Measurements from ENCODE around the gene SPX.

- TF ChIP-seq CTCF (IDR thresholded peaks at IDR 0.05) (no peak), ZBTB33 (IDR thresholded peaks at IDR 0.05; ENCODE audit: borderline replicate concordance, low read depth) (no peak), SMC3 (IDR thresholded peaks at IDR 0.05; ENCODE audit: low read depth, low read length) (no peak), MAX (IDR thresholded peaks at IDR 0.05; ENCODE audit: low read depth) (no peak), MXI1 (IDR thresholded peaks at IDR 0.05; ENCODE audit: low read depth, low read length) (no peak), TAF1 (IDR thresholded peaks at IDR 0.05; ENCODE audit: borderline replicate concordance, low read depth, low read length) (no peak), YY1 (IDR thresholded peaks at IDR 0.05; ENCODE audit: low read depth) (no peak)
These were observed 36.8 kb downstream of the SPX start for GRCh38 chr12:21562859-21563258.

Measured in SK-N-SH (cell line).